Fibroblast of pulmonary artery (primary cell): Measurements from ENCODE around the gene AGT.

Experiments used
- DNase-seq: peaks from one replicate; pipeline ENCODE4 v3.0.0-alpha.2; 2010; ENCODE audit warnings: low read depth
- H3K4me3 ChIP-seq: replicated peaks from 2 replicates; pipeline ENCODE4 v1.5.1; 2011; ENCODE audit warnings: low read depth, mild to moderate bottlenecking, control low read depth, low read length, moderate library complexity
- TF ChIP-seq, protein P1 (sequence below): IDR thresholded peaks from 2 replicates; pipeline ENCODE4 v1.5.1; 2011; ENCODE audit warnings: mild to moderate bottlenecking, control low read depth, low read length, inconsistent platforms; ENCODE audit errors: missing control alignments

AGT gene

DNA sequence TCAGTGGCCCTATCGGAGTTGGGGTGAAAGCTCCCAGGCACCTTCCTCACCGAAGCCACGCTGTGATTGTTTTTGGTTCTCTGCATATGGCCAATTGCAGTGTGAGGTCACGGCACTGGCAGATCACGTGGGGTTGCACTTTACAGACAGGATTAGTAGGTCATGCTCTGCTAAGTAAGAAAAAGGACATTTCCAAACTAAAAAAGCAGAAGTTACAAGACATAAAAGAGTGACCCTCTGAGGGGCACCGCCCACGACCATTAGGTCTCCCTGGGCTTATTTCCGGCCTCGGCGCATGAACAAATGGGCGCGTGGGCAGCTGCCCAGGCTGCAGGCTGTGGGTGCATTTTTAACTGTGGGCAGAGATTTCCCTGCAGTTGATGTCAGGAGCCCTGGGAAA lies 35.2 kb upstream of the AGT start:
- TF ChIP-seq, protein P1, sequence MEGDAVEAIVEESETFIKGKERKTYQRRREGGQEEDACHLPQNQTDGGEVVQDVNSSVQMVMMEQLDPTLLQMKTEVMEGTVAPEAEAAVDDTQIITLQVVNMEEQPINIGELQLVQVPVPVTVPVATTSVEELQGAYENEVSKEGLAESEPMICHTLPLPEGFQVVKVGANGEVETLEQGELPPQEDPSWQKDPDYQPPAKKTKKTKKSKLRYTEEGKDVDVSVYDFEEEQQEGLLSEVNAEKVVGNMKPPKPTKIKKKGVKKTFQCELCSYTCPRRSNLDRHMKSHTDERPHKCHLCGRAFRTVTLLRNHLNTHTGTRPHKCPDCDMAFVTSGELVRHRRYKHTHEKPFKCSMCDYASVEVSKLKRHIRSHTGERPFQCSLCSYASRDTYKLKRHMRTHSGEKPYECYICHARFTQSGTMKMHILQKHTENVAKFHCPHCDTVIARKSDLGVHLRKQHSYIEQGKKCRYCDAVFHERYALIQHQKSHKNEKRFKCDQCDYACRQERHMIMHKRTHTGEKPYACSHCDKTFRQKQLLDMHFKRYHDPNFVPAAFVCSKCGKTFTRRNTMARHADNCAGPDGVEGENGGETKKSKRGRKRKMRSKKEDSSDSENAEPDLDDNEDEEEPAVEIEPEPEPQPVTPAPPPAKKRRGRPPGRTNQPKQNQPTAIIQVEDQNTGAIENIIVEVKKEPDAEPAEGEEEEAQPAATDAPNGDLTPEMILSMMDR: no peak
- no peak for DNase-seq
- no peak overlapping the region for H3K4me3 ChIP-seq

DNA sequence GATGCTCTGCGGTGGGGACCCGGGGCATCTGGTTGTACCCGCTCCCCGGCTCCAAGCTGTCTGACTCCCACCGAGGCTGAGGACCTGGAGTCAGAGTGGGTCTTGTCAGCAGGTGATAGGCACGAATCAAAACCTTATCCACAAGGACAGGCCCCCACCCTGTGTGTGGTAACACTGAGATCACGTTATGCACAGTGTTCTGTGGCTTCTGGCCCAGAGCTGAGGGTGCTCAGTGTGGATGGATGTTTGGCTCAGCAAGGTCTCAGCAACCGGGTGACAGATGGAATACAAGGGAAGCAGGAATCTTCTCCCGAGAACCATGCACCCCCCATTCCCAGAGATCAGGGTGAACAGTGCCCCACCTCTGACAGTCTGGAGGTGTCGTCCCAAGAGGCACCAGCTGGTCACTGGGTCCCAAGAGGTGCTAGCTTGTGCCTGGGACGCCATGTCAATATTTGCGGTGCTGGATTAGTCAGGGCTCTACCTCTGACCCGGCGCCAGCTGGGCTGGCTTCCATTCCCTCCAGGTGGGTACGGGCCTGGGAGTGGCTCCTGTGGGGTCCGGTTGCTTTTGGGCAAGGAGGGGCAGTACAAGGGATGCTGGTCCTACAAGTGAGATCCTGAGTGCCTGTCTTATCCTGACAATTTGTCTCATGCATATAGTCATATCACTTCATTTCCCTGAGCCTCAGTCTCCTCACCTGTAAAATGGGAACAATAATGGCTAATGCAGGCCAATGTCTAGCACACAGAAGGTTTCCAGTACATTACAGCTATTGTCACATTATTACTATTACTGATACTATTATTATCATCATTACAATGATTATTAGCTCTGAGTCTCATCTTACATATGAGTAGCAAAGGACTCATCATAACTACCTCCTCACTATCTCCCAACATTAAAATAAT lies 34.2 kb upstream of the AGT start:
- no peak overlapping the region for H3K4me3 ChIP-seq
- TF ChIP-seq, protein P1: no peak
- no peak for DNase-seq

DNA sequence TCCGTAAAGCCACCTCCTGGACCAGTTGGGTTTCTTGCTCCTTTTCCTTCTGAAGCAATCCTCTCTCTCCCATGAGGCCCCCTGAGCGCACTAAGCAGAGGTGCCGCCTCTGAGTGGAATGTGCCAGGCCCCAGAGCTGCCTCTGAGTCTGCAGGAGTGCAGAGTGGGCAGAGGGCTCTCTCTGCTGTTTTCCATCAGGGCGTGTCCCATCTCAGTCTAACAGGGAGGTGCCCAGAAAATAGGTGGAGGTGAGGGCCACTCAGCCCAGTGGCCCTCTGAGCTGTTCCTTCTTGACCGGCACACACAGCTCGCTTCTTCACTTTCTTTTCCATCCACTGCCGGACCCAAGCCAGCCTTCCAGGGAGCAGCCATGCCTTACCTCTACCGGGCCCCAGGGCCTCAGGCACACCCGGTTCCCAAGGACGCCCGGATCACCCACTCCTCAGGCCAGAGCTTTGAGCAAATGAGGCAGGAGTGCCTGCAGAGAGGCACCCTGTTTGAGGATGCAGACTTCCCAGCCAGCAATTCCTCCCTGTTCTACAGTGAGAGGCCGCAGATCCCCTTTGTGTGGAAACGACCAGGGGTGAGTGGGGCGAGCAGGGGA lies 33.3 kb upstream of the AGT start, which contains the start of gene CAPN9:
Gene CAPN9 (plus strand): TSS at position 262 of the 604 bp plus-strand sequence. CDS start 109 bp downstream, at position 371.
- TF ChIP-seq, protein P1: no peak
- no peak for DNase-seq
- H3K4me3 ChIP-seq: no peak within 1 kb of the TSS

DNA sequence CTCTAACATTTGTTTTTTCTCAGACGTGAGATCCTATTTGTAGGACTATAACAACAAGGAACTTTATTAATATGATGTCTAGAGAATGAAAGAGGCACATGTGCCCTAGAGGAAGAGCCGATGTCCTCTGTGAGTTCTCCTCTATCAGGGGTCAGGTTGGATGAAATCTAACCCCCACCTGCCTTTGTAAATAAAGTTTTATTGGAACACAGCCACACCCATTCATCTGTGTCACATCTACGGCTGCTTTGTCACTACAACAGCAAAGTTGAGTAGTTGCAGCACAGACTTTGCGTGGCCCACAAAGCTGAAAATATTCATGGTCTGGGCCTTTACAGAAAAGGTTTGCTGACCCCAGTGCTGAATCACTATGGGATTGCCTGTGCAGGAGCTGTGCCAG lies 32.7 kb upstream of the AGT start:
- TF ChIP-seq, protein P1: no peak
- DNase-seq: no peak
- no peak overlapping the region for H3K4me3 ChIP-seq

DNA sequence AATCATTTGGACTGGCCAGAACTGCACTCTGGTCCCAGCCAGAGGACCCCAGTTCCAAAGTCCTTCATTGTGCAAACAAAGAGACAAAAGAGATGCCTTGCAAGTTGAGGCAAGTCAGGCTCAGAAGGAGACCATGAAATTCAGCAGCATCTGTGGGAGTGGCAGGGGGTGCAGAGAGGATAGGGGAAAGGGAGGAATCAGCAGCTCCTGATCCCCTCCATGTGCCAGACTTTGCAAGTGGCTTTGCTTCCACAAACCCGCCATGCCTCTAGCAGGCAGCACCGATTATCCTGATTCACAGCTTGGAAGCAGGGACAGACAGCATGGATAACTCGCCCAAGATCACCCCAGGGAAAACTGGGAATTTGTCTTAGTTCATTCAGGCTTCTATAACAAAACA lies 31.1 kb upstream of the AGT start:
- no peak overlapping the region for H3K4me3 ChIP-seq
- TF ChIP-seq, protein P1: no peak
- no peak for DNase-seq

DNA sequence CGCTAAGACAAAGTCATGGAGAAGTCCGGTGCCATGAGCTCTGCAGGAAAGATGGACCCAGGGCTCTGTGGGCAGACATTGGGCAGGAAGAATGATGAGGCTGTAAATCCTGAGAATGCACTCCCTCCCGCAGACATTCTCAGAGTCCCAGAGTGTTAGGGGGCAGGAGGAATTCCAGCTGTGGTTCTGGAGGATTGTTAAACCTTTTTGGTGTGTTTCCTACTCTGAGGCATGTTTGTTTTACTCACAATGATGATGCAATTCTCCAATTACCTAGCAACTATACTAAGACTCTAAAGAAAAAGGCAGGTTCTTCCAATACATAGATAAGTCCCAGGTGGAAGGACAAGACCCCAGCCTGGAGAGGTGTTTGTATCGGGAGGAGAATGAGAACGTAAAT lies 30.5 kb upstream of the AGT start:
- DNase-seq: peak; percentile 16
- TF ChIP-seq, protein P1: no peak
- no peak overlapping the region for H3K4me3 ChIP-seq
